ENCODE measurements around the gene KLF9. TPM values are rescaled to one million over a fixed set of nuclear protein-coding genes. Genes with fewer than 3 reads are reported as not detected.
A peak's percentile ranks its signal among the peaks of the same experiment; 100 is the strongest.

Gene KLF9
- total RNA-seq, 1 donor from 2014 or later = 30.9 TPM

DNA sequence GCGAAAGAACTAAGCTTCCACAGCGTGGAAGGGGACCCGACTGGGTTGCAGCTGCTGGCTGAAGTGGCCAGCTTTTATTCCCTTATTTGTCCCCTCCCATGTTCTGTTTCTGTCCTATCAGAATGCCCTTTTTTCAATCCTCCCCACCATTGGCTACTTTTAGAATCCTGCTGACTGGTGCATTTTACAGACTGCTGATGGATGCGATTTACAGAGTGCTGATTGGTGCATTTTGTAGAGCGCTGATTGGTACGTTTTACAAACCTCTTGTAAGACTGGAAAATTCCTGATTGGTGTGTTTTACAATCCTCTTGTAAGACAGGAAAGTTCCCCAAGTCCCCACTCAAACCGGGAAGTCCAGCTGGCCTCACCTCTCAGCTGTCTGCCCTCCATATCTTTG, 50.7 kb downstream of the KLF9 start:
- DNase-seq (ENCODE audit: low read depth) = no peak

- DNase-seq (ENCODE audit: low read depth) = peak; percentile 53
These were observed 51.5 kb downstream of the KLF9 start for GRCh38 chr9:70362952-70363351.

DNA sequence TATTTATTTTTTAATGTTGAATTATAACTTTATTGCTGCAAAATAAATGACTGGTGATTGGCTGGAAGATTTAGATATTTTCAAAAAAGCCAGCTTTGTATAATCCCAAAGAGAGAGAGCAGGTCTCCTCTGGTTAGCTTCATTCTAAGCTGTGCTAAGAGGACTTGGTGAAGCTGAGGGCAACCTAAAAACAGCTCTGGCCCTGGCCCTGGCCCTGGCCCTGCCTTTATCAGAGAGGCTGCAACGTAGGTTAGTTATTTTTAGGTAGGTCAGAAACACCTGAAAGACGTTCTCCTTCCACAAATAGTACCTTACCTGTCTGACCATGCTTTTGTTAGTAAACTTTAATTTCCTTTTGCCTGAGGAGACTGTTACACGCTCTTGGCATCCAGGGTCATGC, 58.7 kb downstream of the KLF9 start:
- DNase-seq (ENCODE audit: low read depth) = no peak

DNA sequence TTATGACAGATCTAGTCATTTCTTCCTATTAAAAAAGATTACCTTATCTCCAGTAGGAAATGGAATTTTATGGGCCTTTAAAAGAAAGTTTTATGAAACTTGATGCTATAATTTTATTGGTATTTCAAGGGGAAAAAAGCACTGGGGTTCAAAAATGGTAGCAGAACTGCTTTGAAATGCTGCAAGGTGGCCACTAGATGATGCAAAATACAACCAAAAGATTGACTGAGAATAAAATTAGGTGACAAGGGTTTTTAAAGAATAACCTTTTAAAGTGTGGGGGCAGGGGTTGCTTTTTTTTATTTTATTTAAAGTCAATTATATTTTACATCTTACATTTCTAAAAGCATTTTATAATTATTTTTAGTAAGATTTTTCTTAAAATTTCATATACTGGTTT, 61.7 kb downstream of the KLF9 start:
- DNase-seq (ENCODE audit: low read depth) = peak; percentile 16

GRCh38 chr9:70352356-70352755, 62.1 kb downstream of the KLF9 start:
- DNase-seq (ENCODE audit: low read depth) = peak; percentile 66

DNA sequence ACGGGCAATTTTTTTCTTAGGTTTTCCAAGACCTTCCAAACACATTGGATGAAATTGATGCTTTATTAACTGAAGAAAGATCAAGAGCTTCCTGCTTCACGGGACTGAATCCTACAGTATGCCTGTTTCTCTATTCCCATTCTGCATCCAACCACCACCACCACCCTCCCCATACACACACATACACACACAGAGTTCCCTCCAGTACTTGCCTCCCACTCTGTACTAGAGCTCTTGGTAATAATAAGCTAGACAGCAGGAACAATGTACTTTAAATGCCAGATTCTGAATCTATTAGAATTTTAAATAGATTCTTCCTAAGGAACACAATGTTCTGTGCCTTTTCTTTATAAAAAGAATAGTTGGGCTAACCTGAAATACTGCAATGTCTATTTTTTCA, 67.4 kb downstream of the KLF9 start:
- DNase-seq (ENCODE audit: low read depth) = peak; percentile 86

GRCh38 chr9:70340572-70340971, 73.9 kb downstream of the KLF9 start:
- peak; percentile 56 for DNase-seq (ENCODE audit: low read depth)

Other genes with a start within 250 kb of the KLF9 start
- gene SMC5, start 155.7 kb downstream of the KLF9 start, total RNA-seq = 18.6 and 23.5 TPM in 2 replicates

Data from renal cortical epithelial cell (primary cell).